Tibial artery (tissue), 4 donors: Measurements from ENCODE around the gene WFDC12.

Experiments used
- DNase-seq, 2 donors: peaks; one replicate each; pipeline ENCODE4 v3.0.0-alpha.2; 2019
- H3K27ac ChIP-seq, 2 donors: fragments of 200-600 bp; sonication (generic) in 1 of 2; 1 replicate in 1 of 2; 2 replicates in 1 of 2; pipeline ENCODE4 v1.5.1; 2018 to 2019; ENCODE audit warnings: mild to moderate bottlenecking in 1 of 2
- H3K27me3 ChIP-seq, 2 donors: fragments of 200-600 bp; sonication (generic) in 1 of 2; one replicate each; pipeline versions ENCODE4 v1.5.1 to v1.6.0; 2016 to 2019
- H3K36me3 ChIP-seq, 3 donors: fragments of 200-600 bp; sonication (generic) in 2 of 3; one replicate each; pipeline ENCODE4 v1.5.1; 2016 to 2019; ENCODE audit warnings: mild to moderate bottlenecking in 2 of 3
- H3K4me1 ChIP-seq, 4 donors: fragments of 200-600 bp; sonication (generic) in 2 of 4; 1 replicate in 3 of 4; 2 replicates in 1 of 4; pipeline ENCODE4 v1.5.1; 2016 to 2019
- H3K4me3 ChIP-seq, 2 donors: fragments of 200-600 bp; sonication (generic) in 1 of 2; 1 replicate in 1 of 2; 2 replicates in 1 of 2; pipeline ENCODE4 v1.5.1; 2018 to 2019; ENCODE audit warnings: mild to moderate bottlenecking in 2 of 2
- H3K9me3 ChIP-seq, 3 donors: fragments of 200-600 bp; sonication (generic) in 1 of 3; one replicate each; pipeline ENCODE4 v1.5.1; 2016 to 2019
- intact Hi-C: fragments of 100-400 bp; cut with DNase I; formaldehyde crosslinking; loops from one replicate; pipeline ENCODE4 v1.15.0; 2023; ENCODE audit warnings: low total_unique reads
- TF ChIP-seq, protein P1 (sequence below), 2 experiments: fragments of 200-600 bp in 1 of 2; fragments of 450-650 bp in 1 of 2; IDR thresholded peaks; one replicate each; pipeline ENCODE4 v1.5.1; 2017 to 2019; ENCODE audit warnings: antibody characterized with exemption in 2 of 2, mild to moderate bottlenecking in 1 of 2, moderate library complexity in 1 of 2

WFDC12 gene, protein sequence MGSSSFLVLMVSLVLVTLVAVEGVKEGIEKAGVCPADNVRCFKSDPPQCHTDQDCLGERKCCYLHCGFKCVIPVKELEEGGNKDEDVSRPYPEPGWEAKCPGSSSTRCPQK

DNA sequence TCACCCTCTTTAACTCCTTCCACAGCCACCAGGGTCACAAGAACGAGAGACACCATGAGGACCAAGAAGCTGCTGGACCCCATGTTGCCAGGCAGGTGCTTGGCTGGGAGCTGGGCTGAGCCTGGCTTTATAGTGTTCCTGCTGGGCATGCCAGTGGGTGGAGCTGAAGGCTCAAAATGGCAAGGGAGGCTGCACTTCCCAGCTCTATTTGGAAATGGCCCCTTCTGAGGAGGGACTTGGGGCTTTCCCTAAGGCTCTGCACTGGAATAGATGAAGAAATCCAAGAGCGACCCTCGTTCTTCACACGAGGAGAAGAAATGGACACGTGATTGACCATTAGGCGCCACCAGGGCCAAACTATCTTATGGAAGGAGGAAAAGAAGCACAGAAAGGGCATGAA, at the start of gene WFDC12:
WFDC12 (minus strand) TSS at position 101 of the 400 bp plus-strand sequence; CDS start at position 83, 18 bp downstream.
- Histone ChIP-seq H3K4me1 (no peaks in the 10 kb centered on the region), H3K27ac (no peak within 1 kb of the TSS)
- no peak for DNase-seq

DNA sequence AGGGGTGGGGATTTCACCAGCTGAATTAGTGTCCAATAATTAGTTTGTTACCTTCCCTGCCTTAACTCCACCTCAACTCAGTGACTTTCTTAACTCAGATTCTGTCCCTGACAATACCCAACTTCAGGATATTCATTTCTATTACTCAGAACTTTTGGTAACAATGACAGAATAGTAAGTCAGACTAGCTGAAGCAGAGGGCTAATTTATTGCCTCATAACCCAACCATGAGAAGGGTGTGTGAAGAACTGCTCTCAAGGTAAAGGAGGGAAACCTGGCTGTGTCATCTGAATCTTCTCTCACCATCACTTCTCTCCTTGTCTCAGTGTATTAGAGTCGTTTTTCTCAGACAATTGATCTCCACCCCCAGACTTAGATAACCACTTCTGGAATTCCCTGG, 49.3 kb upstream of the WFDC12 start:
- Histone ChIP-seq H3K9me3 (no peaks in the 10 kb centered on the region), H3K27me3 (no peaks in the 10 kb centered on the region), H3K36me3 (no peaks in the 10 kb centered on the region), H3K27ac (no peak overlapping the region), H3K4me1 (no peaks in the 10 kb centered on the region), H3K4me3 (no peak overlapping the region)
- intact Hi-C loops, result no loop called here
- no peak for DNase-seq
- TF ChIP-seq, protein P1, sequence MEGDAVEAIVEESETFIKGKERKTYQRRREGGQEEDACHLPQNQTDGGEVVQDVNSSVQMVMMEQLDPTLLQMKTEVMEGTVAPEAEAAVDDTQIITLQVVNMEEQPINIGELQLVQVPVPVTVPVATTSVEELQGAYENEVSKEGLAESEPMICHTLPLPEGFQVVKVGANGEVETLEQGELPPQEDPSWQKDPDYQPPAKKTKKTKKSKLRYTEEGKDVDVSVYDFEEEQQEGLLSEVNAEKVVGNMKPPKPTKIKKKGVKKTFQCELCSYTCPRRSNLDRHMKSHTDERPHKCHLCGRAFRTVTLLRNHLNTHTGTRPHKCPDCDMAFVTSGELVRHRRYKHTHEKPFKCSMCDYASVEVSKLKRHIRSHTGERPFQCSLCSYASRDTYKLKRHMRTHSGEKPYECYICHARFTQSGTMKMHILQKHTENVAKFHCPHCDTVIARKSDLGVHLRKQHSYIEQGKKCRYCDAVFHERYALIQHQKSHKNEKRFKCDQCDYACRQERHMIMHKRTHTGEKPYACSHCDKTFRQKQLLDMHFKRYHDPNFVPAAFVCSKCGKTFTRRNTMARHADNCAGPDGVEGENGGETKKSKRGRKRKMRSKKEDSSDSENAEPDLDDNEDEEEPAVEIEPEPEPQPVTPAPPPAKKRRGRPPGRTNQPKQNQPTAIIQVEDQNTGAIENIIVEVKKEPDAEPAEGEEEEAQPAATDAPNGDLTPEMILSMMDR (IDR thresholded peaks at IDR 0.05), result no peak

More for the DNA sequence above, at the start of gene WFDC12:
- Histone ChIP-seq H3K9me3 (no peaks in the 10 kb centered on the region), H3K36me3 (no peaks in the 10 kb centered on the region), H3K4me3 (no peak within 1 kb of the TSS), H3K27me3 (peaks cover 0 to 14% of the 10 kb centered on the region in 2 donors)
- intact Hi-C loops, result no loop called here
- TF ChIP-seq, protein P1 (IDR thresholded peaks at IDR 0.05), result no peak

DNA sequence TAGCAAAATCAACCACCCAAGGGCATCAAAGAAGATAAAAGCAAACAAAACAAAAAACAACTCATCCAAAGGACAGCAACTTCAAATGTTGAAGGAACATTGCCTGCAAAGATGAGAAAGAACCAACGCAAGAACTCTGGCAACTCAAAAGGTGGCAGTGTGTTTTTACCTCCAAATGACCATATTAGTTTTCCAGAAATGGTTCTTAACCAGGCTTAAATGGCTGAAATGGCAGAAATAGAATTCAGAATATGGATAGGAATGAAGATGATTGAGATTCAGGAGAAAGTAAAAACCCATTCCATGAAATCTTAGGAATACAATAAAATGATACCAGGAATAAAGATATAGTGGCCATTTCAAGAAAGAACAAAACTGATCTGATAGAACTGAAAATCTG, 40.6 kb upstream of the WFDC12 start:
- Histone ChIP-seq H3K4me1 (no peaks in the 10 kb centered on the region), H3K27ac (no peak overlapping the region), H3K27me3 (no peaks in the 10 kb centered on the region), H3K9me3 (peaks cover 0 to 3% (median 0%) of the 10 kb centered on the region in 3 donors), H3K36me3 (no peaks in the 10 kb centered on the region), H3K4me3 (no peak overlapping the region)
- intact Hi-C loops, result no loop called here
- no peak for DNase-seq
- TF ChIP-seq, protein P1 (IDR thresholded peaks at IDR 0.05), result no peak

DNA sequence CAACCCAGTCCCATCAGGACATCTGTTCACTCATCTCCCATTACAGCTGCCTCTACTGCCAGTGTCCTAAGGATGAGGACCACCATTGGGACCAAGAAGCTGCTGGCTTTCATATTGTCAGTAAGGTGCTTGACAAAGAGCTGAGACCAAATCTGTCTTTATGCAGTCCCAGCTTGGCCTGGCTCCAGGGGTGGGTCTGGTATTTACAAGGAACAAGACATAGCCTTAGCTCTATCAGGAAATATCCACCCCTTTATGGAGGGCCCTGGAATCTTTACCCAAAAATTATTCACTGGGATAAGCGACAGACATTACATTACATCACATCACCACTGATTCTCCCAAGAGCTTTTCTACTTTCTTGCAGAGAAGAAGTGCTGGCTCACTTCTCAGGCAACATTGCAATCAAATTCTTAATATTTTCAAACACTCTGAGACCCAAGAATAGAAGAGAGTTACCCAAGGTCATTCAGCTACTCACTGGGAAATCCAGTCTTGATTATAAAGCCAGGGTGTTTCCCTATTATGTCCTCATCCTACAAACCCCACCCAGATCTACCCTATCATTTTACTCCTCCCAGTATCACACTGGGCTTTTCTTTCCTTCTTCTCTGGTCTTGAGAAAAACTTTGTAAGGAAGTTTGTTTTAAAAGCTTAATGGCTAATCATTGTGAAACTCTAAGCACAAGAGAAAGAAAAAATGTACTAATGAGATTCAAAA, 39.0 kb upstream of the WFDC12 start:
- Histone ChIP-seq H3K4me3 (no peak overlapping the region), H3K27ac (no peak overlapping the region), H3K4me1 (no peaks in the 10 kb centered on the region), H3K36me3 (no peaks in the 10 kb centered on the region), H3K27me3 (no peaks in the 10 kb centered on the region), H3K9me3 (peaks cover 0 to 3% (median 3%) of the 10 kb centered on the region in 3 donors)
- intact Hi-C loops, result no loop called here
- no peak for DNase-seq
- TF ChIP-seq, protein P1 (IDR thresholded peaks at IDR 0.05), result no peak

DNA sequence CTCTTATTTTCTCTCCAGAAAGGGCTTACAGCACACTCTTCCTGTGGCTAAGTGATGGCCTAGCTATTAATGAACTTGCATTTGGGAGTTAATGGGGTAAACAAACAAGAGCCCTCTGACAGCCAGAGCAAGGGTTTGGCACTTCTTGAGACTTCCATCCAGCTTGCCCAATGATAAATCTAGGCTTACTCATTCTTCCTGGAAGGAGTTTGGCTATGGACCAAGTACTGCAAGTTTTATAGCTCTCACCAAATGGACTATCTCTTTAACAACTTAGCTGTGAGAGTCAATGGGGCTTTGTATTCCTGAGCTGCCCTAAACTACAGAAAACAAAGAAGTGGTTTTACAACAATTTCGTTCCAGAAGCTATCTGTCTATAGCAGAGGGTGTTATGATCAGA, 33.7 kb upstream of the WFDC12 start:
- no peak for DNase-seq
- TF ChIP-seq, protein P1 (IDR thresholded peaks at IDR 0.05), result no peak
- H3K9me3 ChIP-seq, result peaks cover 0 to 3% (median 0%) of the 10 kb centered on the region in 3 donors
- no peaks in the 10 kb centered on the region for H3K27me3 ChIP-seq
- H3K36me3 ChIP-seq, result no peaks in the 10 kb centered on the region
- intact Hi-C loops, result no loop called here
- H3K4me1 ChIP-seq, result no peaks in the 10 kb centered on the region
- H3K4me3 ChIP-seq, result no peak overlapping the region
- no peak overlapping the region for H3K27ac ChIP-seq
